OCI-LY3 (cell line): ENCODE data around the gene STRN3.

Experiments used
- H2AFZ ChIP-seq: fragments of 200-600, 300-600 bp; shearing (Covaris generic); 2 replicates; pipeline ENCODE4 v1.6.0; 2014; ENCODE audit warnings: antibody characterized with exemption, low read depth, low read length
- H3K27ac ChIP-seq: fragments of 200-600, 300-600 bp; sonication (generic); 2 replicates; pipeline ENCODE4 v1.5.1; 2014; ENCODE audit warnings: mild to moderate bottlenecking, low read length, moderate library complexity, mixed read lengths
- H3K27me3 ChIP-seq: fragments of 200-600, 300-600 bp; sonication (generic); 2 replicates; pipeline ENCODE4 v1.6.1; 2014; ENCODE audit warnings: low read depth, low read length, mixed read lengths
- H3K36me3 ChIP-seq: fragments of 200-600, 300-600 bp; sonication (generic); replicated peaks from 2 replicates; pipeline ENCODE3; 2014; ENCODE audit warnings: low read depth, low read length, mixed read lengths
- H3K4me1 ChIP-seq: fragments of 300-600, 200-600 bp; sonication (generic); 2 replicates; pipeline ENCODE4 v1.6.1; 2014; ENCODE audit warnings: low read length, mixed read lengths
- H3K4me2 ChIP-seq: fragments of 200-600, 300-600 bp; sonication (generic); 2 replicates; pipeline ENCODE4 v1.6.1; 2014; ENCODE audit warnings: low read length, mixed read lengths
- H3K4me3 ChIP-seq: fragments of 300-600, 200-600 bp; sonication (generic); 2 replicates; pipeline ENCODE4 v1.5.1; 2014; ENCODE audit warnings: antibody characterized with exemption, mild to moderate bottlenecking, low read length, moderate library complexity
- H3K79me2 ChIP-seq: fragments of 300-600, 200-600 bp; shearing (Covaris generic); 2 replicates; pipeline ENCODE4 v1.6.1; 2014; ENCODE audit warnings: mild to moderate bottlenecking, low read length, mixed read lengths
- H3K9ac ChIP-seq: fragments of 300-600, 200-600 bp; shearing (Covaris generic); 2 replicates; pipeline ENCODE4 v1.6.0; 2014; ENCODE audit warnings: mild to moderate bottlenecking, low read length, moderate library complexity
- H3K9me3 ChIP-seq: fragments of 200-600, 300-600 bp; shearing (Covaris generic); 2 replicates; pipeline ENCODE4 v1.6.1; 2014; ENCODE audit warnings: low read length, mixed read lengths; ENCODE audit not compliant: insufficient read depth
- H4K20me1 ChIP-seq: fragments of 200-600, 300-600 bp; sonication (generic); 2 replicates; pipeline ENCODE4 v1.6.1; 2016; ENCODE audit warnings: low read length, mixed read lengths; ENCODE audit not compliant: insufficient read depth
- EZH2phosphoT487 ChIP-seq: fragments of 200-600 bp; shearing (Covaris generic); IDR thresholded peaks from 2 replicates; pipeline ENCODE4 v1.6.1; 2018; ENCODE audit warnings: antibody characterized with exemption, mixed run types, low read depth
- TF ChIP-seq, protein P1 (sequence below): fragments of 200-600, 300-600 bp; sonication (generic); IDR thresholded peaks from 2 replicates; pipeline ENCODE4 v1.5.1; 2014; ENCODE audit warnings: antibody characterized with exemption, low read length, low read depth

The STRN3 gene

GRCh38 chr14:30949651-30950050 is 76.5 kb downstream of the STRN3 start:
- H3K4me2 ChIP-seq, result no peak overlapping the region
- H3K36me3 ChIP-seq, result peaks cover 18% of the 10 kb centered on the region
- H3K9ac ChIP-seq, result no peak overlapping the region
- no peaks in the 10 kb centered on the region for H4K20me1 ChIP-seq
- no peak overlapping the region for H3K4me3 ChIP-seq
- no peaks in the 10 kb centered on the region for H3K27me3 ChIP-seq
- no peak overlapping the region for H2AFZ ChIP-seq
- H3K27ac ChIP-seq, result no peak overlapping the region
- TF ChIP-seq, protein P1, sequence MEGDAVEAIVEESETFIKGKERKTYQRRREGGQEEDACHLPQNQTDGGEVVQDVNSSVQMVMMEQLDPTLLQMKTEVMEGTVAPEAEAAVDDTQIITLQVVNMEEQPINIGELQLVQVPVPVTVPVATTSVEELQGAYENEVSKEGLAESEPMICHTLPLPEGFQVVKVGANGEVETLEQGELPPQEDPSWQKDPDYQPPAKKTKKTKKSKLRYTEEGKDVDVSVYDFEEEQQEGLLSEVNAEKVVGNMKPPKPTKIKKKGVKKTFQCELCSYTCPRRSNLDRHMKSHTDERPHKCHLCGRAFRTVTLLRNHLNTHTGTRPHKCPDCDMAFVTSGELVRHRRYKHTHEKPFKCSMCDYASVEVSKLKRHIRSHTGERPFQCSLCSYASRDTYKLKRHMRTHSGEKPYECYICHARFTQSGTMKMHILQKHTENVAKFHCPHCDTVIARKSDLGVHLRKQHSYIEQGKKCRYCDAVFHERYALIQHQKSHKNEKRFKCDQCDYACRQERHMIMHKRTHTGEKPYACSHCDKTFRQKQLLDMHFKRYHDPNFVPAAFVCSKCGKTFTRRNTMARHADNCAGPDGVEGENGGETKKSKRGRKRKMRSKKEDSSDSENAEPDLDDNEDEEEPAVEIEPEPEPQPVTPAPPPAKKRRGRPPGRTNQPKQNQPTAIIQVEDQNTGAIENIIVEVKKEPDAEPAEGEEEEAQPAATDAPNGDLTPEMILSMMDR, result no peak
- TF ChIP-seq EZH2phosphoT487, result no peak
- H3K9me3 ChIP-seq, result no peaks in the 10 kb centered on the region
- H3K79me2 ChIP-seq, result no peaks in the 10 kb centered on the region
- H3K4me1 ChIP-seq, result no peaks in the 10 kb centered on the region

GRCh38 chr14:30943694-30944093 is 82.5 kb downstream of the STRN3 start:
- Histone ChIP-seq H3K9ac (no peak overlapping the region), H3K4me3 (no peak overlapping the region), H2AFZ (no peak overlapping the region), H3K79me2 (no peaks in the 10 kb centered on the region), H3K36me3 (peaks cover 12% of the 10 kb centered on the region), H4K20me1 (no peaks in the 10 kb centered on the region), H3K9me3 (no peaks in the 10 kb centered on the region), H3K4me1 (no peaks in the 10 kb centered on the region), H3K27ac (no peak overlapping the region), H3K27me3 (no peaks in the 10 kb centered on the region), H3K4me2 (no peak overlapping the region)
- TF ChIP-seq, protein P1, result no peak
- TF ChIP-seq EZH2phosphoT487, result no peak

GRCh38 chr14:30940886-30941285 is 85.3 kb downstream of the STRN3 start:
- H3K9me3 ChIP-seq, result no peaks in the 10 kb centered on the region
- H4K20me1 ChIP-seq, result no peaks in the 10 kb centered on the region
- no peak overlapping the region for H2AFZ ChIP-seq
- H3K4me2 ChIP-seq, result no peak overlapping the region
- TF ChIP-seq EZH2phosphoT487, result no peak
- TF ChIP-seq, protein P1, result no peak
- H3K9ac ChIP-seq, result no peak overlapping the region
- H3K27me3 ChIP-seq, result no peaks in the 10 kb centered on the region
- peaks cover 16% of the 10 kb centered on the region for H3K36me3 ChIP-seq
- no peaks in the 10 kb centered on the region for H3K79me2 ChIP-seq
- H3K4me1 ChIP-seq, result no peaks in the 10 kb centered on the region
- no peak overlapping the region for H3K4me3 ChIP-seq
- H3K27ac ChIP-seq, result no peak overlapping the region

DNA sequence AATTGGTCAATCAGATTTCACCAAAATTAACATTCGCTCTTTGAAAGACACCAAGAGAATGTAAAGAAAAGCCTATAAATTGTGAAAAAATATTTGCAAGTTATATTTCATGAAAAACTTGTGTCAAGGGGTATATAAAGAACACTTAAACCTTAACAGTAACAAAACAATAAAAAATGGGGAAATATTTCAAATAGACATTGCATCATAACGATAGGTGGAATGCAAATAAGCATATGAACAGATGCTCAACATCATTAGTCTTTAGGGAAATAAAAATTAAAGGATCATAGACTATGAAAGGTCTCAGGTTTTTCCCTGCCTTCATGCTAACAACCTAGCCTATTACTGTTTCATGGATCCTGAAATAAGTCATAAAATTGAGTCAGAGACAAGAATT is 87.6 kb downstream of the STRN3 start:
- no peak overlapping the region for H2AFZ ChIP-seq
- TF ChIP-seq, protein P1, result no peak
- no peak for TF ChIP-seq EZH2phosphoT487
- no peak overlapping the region for H3K4me2 ChIP-seq
- H3K27me3 ChIP-seq, result no peaks in the 10 kb centered on the region
- no peak overlapping the region for H3K9ac ChIP-seq
- no peaks in the 10 kb centered on the region for H3K79me2 ChIP-seq
- no peak overlapping the region for H3K4me3 ChIP-seq
- no peaks in the 10 kb centered on the region for H3K9me3 ChIP-seq
- no peaks in the 10 kb centered on the region for H4K20me1 ChIP-seq
- no peaks in the 10 kb centered on the region for H3K4me1 ChIP-seq
- no peak overlapping the region for H3K27ac ChIP-seq
- peaks cover 17% of the 10 kb centered on the region for H3K36me3 ChIP-seq
